Endothelial cell (in vitro differentiated cells): ENCODE measurements around the gene FMN2. TPM values are rescaled to one million over a fixed set of nuclear protein-coding genes. Genes with fewer than 3 reads are reported as not detected.

Experiments
- DNase-seq: peaks from one replicate; pipeline ENCODE4 v3.0.0; 2021; ENCODE audit warnings: low spot score
- H3K27ac Mint-ChIP-seq: one replicate; pipeline ENCODE4 v1.8.0; 2021; ENCODE audit warnings: mixed read lengths, inconsistent platforms; ENCODE audit not compliant: unreplicated experiment
- H3K27me3 Mint-ChIP-seq: one replicate; pipeline ENCODE4 v1.8.0; 2021; ENCODE audit warnings: mild to moderate bottlenecking, moderate library complexity, mixed read lengths, inconsistent platforms; ENCODE audit not compliant: unreplicated experiment
- H3K36me3 Mint-ChIP-seq: one replicate; pipeline ENCODE4 v1.8.0; 2021; ENCODE audit warnings: mild to moderate bottlenecking, low read depth, mixed read lengths, inconsistent platforms; ENCODE audit not compliant: unreplicated experiment
- H3K4me1 Mint-ChIP-seq: one replicate; pipeline ENCODE4 v1.8.0; 2021; ENCODE audit warnings: mild to moderate bottlenecking, mixed read lengths, inconsistent platforms; ENCODE audit not compliant: unreplicated experiment
- H3K4me3 Mint-ChIP-seq: one replicate; pipeline ENCODE4 v1.8.0; 2021; ENCODE audit warnings: mild to moderate bottlenecking, mixed read lengths, inconsistent platforms; ENCODE audit not compliant: unreplicated experiment
- H3K9me3 Mint-ChIP-seq: one replicate; pipeline ENCODE4 v1.8.0; 2021; ENCODE audit warnings: mixed read lengths, inconsistent platforms; ENCODE audit not compliant: unreplicated experiment
- CTCF ChIP-seq: fragments of 200-600 bp; sonication (generic); IDR thresholded peaks from one replicate; pipeline ENCODE4 v1.5.0; 2021; ENCODE audit warnings: antibody characterized with exemption; ENCODE audit not compliant: unreplicated experiment
- total RNA-seq: library from RNA; stranded (reverse); fragmentation: NEBNext Ultra II Directional; extraction: Animal tissue kit (Norgen Biotek cat#: 25700); gene quantifications from one replicate; pipeline ENCODE4 v1.2.1, GENCODE V29; 2021; ENCODE audit not compliant: unreplicated experiment

FMN2 gene
- total RNA-seq, 1 donor from 2014 or later, result 2.6 TPM

- TF ChIP-seq CTCF, result no peak
- Mint-ChIP-seq H3K27ac (no peak overlapping the region), H3K36me3 (no peaks in the 10 kb centered on the region), H3K27me3 (no peaks in the 10 kb centered on the region), H3K4me3 (no peak overlapping the region), H3K9me3 (no peaks in the 10 kb centered on the region), H3K4me1 (no peaks in the 10 kb centered on the region)
- no peak for DNase-seq
Observed at GRCh38 chr1:240329443-240329842, 237.8 kb downstream of the FMN2 start.

- no peak for DNase-seq
- Mint-ChIP-seq H3K4me3 (no peak overlapping the region), H3K9me3 (no peaks in the 10 kb centered on the region), H3K36me3 (no peaks in the 10 kb centered on the region), H3K4me1 (no peaks in the 10 kb centered on the region), H3K27me3 (no peaks in the 10 kb centered on the region), H3K27ac (no peak overlapping the region)
- no peak for TF ChIP-seq CTCF
Observed at GRCh38 chr1:240332672-240333071, 241.0 kb downstream of the FMN2 start.

- no peak overlapping the region for H3K4me3 Mint-ChIP-seq
- no peak overlapping the region for H3K27ac Mint-ChIP-seq
- H3K36me3 Mint-ChIP-seq, result no peaks in the 10 kb centered on the region
- H3K27me3 Mint-ChIP-seq, result peaks cover 2% of the 10 kb centered on the region
- H3K4me1 Mint-ChIP-seq, result no peaks in the 10 kb centered on the region
- TF ChIP-seq CTCF, result no peak
- H3K9me3 Mint-ChIP-seq, result no peaks in the 10 kb centered on the region
- DNase-seq, result no peak
Observed at GRCh38 chr1:240337781-240338180, 246.1 kb downstream of the FMN2 start.

- H3K4me3 Mint-ChIP-seq, result no peak overlapping the region
- no peaks in the 10 kb centered on the region for H3K36me3 Mint-ChIP-seq
- peaks cover 2% of the 10 kb centered on the region for H3K27me3 Mint-ChIP-seq
- no peak overlapping the region for H3K27ac Mint-ChIP-seq
- no peaks in the 10 kb centered on the region for H3K9me3 Mint-ChIP-seq
- no peak for TF ChIP-seq CTCF
- H3K4me1 Mint-ChIP-seq, result no peaks in the 10 kb centered on the region
- DNase-seq, result no peak
Observed at GRCh38 chr1:240338837-240339236, 247.2 kb downstream of the FMN2 start.

GRCh38 chr1:240341365-240342250, 249.9 kb downstream of the FMN2 start:
- no peaks in the 10 kb centered on the region for H3K4me1 Mint-ChIP-seq
- no peak overlapping the region for H3K27ac Mint-ChIP-seq
- DNase-seq, result no peak
- H3K27me3 Mint-ChIP-seq, result peaks cover 2% of the 10 kb centered on the region
- H3K9me3 Mint-ChIP-seq, result no peaks in the 10 kb centered on the region
- no peaks in the 10 kb centered on the region for H3K36me3 Mint-ChIP-seq
- no peak overlapping the region for H3K4me3 Mint-ChIP-seq
- TF ChIP-seq CTCF, result no peak
